IPS-20b (cell line): ENCODE results near the gene MEF2C.

ENCODE experiments used
- H3K27ac ChIP-seq: one replicate; pipeline ENCODE4 v1.5.1; 2013; ENCODE audit warnings: low read length
- H3K27me3 ChIP-seq: 2 replicates; pipeline ENCODE4 v1.6.1; 2013; ENCODE audit warnings: mild to moderate bottlenecking, low read length, inconsistent platforms; ENCODE audit not compliant: insufficient read depth
- H3K36me3 ChIP-seq: 2 replicates; pipeline ENCODE4 v1.6.1; 2013; ENCODE audit warnings: low read depth, mild to moderate bottlenecking, inconsistent platforms, low read length, moderate library complexity; ENCODE audit not compliant: insufficient read depth
- H3K4me1 ChIP-seq: 2 replicates; pipeline ENCODE4 v1.6.1; 2013; ENCODE audit warnings: mild to moderate bottlenecking, control low read depth, inconsistent platforms, low read length, moderate library complexity; ENCODE audit not compliant: insufficient read depth
- H3K4me3 ChIP-seq: 2 replicates; pipeline ENCODE4 v1.5.1; 2013; ENCODE audit warnings: mild to moderate bottlenecking, low read length, inconsistent platforms
- H3K9ac ChIP-seq: 2 replicates; pipeline ENCODE4 v1.6.1; 2013; ENCODE audit warnings: low read depth, mild to moderate bottlenecking, inconsistent platforms, low read length, moderate library complexity
- H3K9me3 ChIP-seq: 2 replicates; pipeline ENCODE4 v1.6.1; 2013; ENCODE audit warnings: mild to moderate bottlenecking, low read depth, low read length, inconsistent platforms; ENCODE audit not compliant: insufficient read depth

MEF2C gene

DNA sequence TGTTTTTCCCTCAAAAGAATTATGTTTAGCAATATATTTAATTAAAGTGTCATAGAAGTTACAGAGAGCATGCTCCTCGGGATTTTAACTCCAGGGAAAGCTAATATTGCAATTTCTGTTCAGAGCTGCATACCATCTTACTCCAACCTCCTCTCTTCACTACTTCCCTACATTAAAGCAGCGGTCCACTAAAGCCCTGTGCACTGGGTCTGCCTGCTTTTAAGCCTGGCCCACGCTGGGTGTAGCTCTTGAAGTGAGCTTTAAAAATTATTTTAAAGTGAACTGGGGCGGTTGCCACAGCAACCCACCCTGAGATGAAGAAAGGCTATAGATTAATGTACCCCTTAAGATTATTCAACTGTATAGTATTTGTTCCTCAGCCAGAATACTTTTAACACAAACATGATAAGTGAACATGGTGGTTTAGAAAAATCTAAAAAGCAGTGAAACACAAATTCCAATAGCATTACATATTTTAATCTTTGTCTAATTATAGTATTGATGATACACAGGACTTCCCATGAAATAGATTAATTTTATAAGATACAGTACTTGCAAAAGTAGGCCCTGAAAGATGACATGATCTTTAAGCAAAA, 3.9 kb upstream of the MEF2C start:
- Histone ChIP-seq H3K4me3 (no peak overlapping the region), H3K27me3 (peaks cover 88% of the 10 kb centered on the region), H3K9ac (no peak overlapping the region), H3K36me3 (no peaks in the 10 kb centered on the region), H3K27ac (no peak overlapping the region), H3K4me1 (no peaks in the 10 kb centered on the region), H3K9me3 (no peaks in the 10 kb centered on the region)

GRCh38 chr5:88886252-88886651, 3.3 kb upstream of the MEF2C start:
- no peak overlapping the region for H3K27ac ChIP-seq
- peaks cover 94% of the 10 kb centered on the region for H3K27me3 ChIP-seq

GRCh38 chr5:88885002-88885401, 2.0 kb upstream of the MEF2C start:
- no peaks in the 10 kb centered on the region for H3K4me1 ChIP-seq
- H3K36me3 ChIP-seq = no peaks in the 10 kb centered on the region
- no peaks in the 10 kb centered on the region for H3K9me3 ChIP-seq
- no peak overlapping the region for H3K4me3 ChIP-seq
- no peak overlapping the region for H3K27ac ChIP-seq
- H3K27me3 ChIP-seq = peaks cover 87% of the 10 kb centered on the region
- H3K9ac ChIP-seq = no peak overlapping the region

More at GRCh38 chr5:88886252-88886651, 3.3 kb upstream of the MEF2C start:
- Histone ChIP-seq H3K4me1 (no peaks in the 10 kb centered on the region), H3K36me3 (no peaks in the 10 kb centered on the region), H3K9ac (no peak overlapping the region), H3K4me3 (no peak overlapping the region), H3K9me3 (no peaks in the 10 kb centered on the region)

GRCh38 chr5:88884608-88884877, 1.6 kb upstream of the MEF2C start:
- no peaks in the 10 kb centered on the region for H3K36me3 ChIP-seq
- peaks cover 83% of the 10 kb centered on the region for H3K27me3 ChIP-seq
- H3K4me1 ChIP-seq = no peaks in the 10 kb centered on the region
- H3K27ac ChIP-seq = no peak overlapping the region
- peak overlapping the region; percentile 80 for H3K4me3 ChIP-seq
- H3K9ac ChIP-seq = no peak overlapping the region
- H3K9me3 ChIP-seq = no peaks in the 10 kb centered on the region

GRCh38 chr5:88883836-88884607, 1.0 kb upstream of the MEF2C start:
- H3K4me1 ChIP-seq = no peaks in the 10 kb centered on the region

GRCh38 chr5:88882276-88883038, 527 bp downstream of the MEF2C start:
- Histone ChIP-seq H3K36me3 (no peaks in the 10 kb centered on the region), H3K4me3 (peak overlapping the region; percentile 80), H3K27ac (no peak overlapping the region), H3K9ac (no peak overlapping the region; the same call in 1 of the 2 replicates), H3K4me1 (no peaks in the 10 kb centered on the region), H3K27me3 (peaks cover 62% of the 10 kb centered on the region), H3K9me3 (no peaks in the 10 kb centered on the region)

More at GRCh38 chr5:88883836-88884607, 1.0 kb upstream of the MEF2C start:
- Histone ChIP-seq H3K36me3 (no peaks in the 10 kb centered on the region), H3K9me3 (no peaks in the 10 kb centered on the region), H3K4me3 (peak overlapping the region; percentile 80), H3K9ac (no peak overlapping the region), H3K27ac (no peak overlapping the region), H3K27me3 (peaks cover 78% of the 10 kb centered on the region)

- no peak overlapping the region for H3K4me3 ChIP-seq
- H3K9ac ChIP-seq = no peak overlapping the region
Measured at GRCh38 chr5:88881571-88881971, 1.4 kb downstream of the MEF2C start.

DNA sequence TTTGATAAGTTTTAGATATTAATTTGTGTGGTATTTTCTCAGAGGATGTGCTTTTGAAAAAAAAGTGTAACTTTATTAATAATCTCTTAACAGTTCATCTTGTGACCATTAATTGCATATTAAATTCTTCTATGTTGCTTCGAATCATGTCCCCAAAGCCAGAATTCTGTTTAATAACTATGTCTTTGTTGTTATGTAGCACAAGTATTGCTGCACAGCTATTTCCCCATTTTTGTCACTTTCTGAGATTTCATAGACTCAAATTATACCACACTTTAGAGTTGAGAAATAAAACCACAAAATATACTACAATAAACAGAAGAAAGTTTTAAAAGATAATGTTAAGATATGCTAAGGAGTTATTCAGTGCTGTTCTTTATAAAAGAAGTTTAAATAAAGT, 2.8 kb downstream of the MEF2C start:
- Histone ChIP-seq H3K4me3 (no peak overlapping the region), H3K4me1 (no peaks in the 10 kb centered on the region), H3K36me3 (no peaks in the 10 kb centered on the region), H3K9ac (no peak overlapping the region), H3K27me3 (peaks cover 40% of the 10 kb centered on the region), H3K27ac (no peak overlapping the region), H3K9me3 (no peaks in the 10 kb centered on the region)

More at GRCh38 chr5:88881571-88881971, 1.4 kb downstream of the MEF2C start:
- Histone ChIP-seq H3K9me3 (no peaks in the 10 kb centered on the region), H3K36me3 (no peaks in the 10 kb centered on the region), H3K27ac (no peak overlapping the region), H3K4me1 (no peaks in the 10 kb centered on the region), H3K27me3 (peaks cover 53% of the 10 kb centered on the region)

DNA sequence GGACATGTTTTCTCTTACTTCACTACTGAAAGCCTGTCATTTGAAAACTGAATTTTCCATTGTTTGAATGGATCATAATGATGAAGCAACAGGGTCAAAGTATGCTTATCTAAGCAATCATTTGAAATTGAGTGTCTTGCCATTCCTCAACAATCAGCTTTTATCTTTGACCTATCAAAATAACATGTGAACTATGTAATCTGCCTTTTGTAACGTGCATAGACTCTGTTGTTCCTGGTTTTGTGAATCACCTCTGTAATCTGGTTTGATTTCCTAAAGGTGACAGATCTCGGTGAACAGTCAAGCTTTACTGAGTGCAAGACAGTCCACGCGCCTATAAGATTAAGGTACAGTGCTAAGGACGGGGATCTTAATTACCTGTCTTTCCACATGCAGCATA, 3.3 kb downstream of the MEF2C start:
- Histone ChIP-seq H3K9me3 (no peaks in the 10 kb centered on the region), H3K4me1 (no peaks in the 10 kb centered on the region), H3K27ac (no peak overlapping the region), H3K9ac (no peak overlapping the region), H3K27me3 (peaks cover 36% of the 10 kb centered on the region), H3K36me3 (no peaks in the 10 kb centered on the region), H3K4me3 (no peak overlapping the region)

DNA sequence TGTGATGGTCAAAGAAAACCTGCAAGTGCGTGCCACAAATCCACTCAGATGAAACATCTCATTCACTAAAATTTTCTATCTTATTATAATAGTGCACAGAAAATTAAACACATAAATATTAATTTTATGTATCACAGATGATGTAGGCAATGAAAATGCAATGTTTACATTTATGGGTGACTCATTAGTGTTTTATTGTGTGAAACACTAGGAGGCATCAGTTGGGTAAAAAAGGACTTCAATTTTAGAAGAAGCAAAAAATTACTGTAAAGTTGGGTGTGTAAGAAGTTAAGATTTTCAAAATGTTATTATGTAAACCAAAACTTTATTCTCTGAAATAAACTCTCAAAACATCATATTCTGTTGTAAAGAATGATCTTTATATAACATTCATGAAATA, 4.0 kb downstream of the MEF2C start:
- H3K9ac ChIP-seq = no peak overlapping the region
- no peaks in the 10 kb centered on the region for H3K36me3 ChIP-seq
- H3K9me3 ChIP-seq = no peaks in the 10 kb centered on the region
- H3K27ac ChIP-seq = no peak overlapping the region
- H3K4me1 ChIP-seq = no peaks in the 10 kb centered on the region
- no peak overlapping the region for H3K4me3 ChIP-seq
- peaks cover 28% of the 10 kb centered on the region for H3K27me3 ChIP-seq

- Histone ChIP-seq H3K9ac (no peak overlapping the region), H3K27me3 (peaks cover 19% of the 10 kb centered on the region), H3K4me3 (no peak overlapping the region), H3K9me3 (no peaks in the 10 kb centered on the region), H3K27ac (no peak overlapping the region), H3K36me3 (no peaks in the 10 kb centered on the region), H3K4me1 (no peaks in the 10 kb centered on the region)
Measured at GRCh38 chr5:88877826-88878225, 5.2 kb downstream of the MEF2C start.

DNA sequence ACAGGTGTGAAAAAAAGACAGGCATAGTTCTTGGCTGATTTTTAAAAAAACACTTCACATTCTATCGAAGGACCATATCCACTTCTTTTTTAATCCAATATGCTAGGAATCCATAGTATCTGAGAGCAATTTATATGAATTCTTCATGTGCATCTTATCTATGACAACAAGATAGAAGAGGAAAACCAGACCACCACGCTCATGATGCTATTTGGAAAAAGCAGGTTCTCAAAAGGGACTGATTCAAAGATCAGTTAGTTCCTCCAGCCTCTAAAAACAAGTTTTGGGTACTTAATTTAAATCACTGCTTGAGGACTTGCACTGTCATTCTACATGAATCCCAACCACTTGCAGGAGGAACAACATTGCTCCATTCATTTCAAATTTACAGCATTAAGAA, 6.3 kb downstream of the MEF2C start:
- Histone ChIP-seq H3K9me3 (no peaks in the 10 kb centered on the region), H3K36me3 (no peaks in the 10 kb centered on the region), H3K27ac (no peak overlapping the region), H3K4me3 (no peak overlapping the region), H3K4me1 (no peaks in the 10 kb centered on the region), H3K27me3 (peaks cover 8% of the 10 kb centered on the region), H3K9ac (no peak overlapping the region)
